Ureter (tissue), 1 donor: ENCODE measurements around the gene GFRAL. TPM values are rescaled to one million over a fixed set of nuclear protein-coding genes. Genes with fewer than 3 reads are reported as not detected.
"Not testable (repeated sequence)": the region's sequence is repeated elsewhere in the genome, so short reads cannot be mapped to it uniquely, and the experiment has no call there.

Experiments used
- DNase-seq: peaks from one replicate; pipeline ENCODE4 v3.0.0-alpha.2; 2020; ENCODE audit warnings: low spot score
- total RNA-seq: library from RNA; stranded (reverse); gene quantifications from one replicate; pipeline ENCODE4 v1.2.4, GENCODE V29; 2023
- donor health status: DM: yes; HTN: yes; CAD: no.

GFRAL gene
- not detected for total RNA-seq

- no peak for DNase-seq
These were observed at the start of gene GFRAL for GRCh38 chr6:55327169-55327568. Gene GFRAL (plus strand): TSS chr6:55327469. CDS start chr6:55327555, 86 bp downstream.

- DNase-seq = no peak
These were observed 49.6 kb upstream of the GFRAL start for GRCh38 chr6:55277646-55278045.

- no peak for DNase-seq
These were observed 46.1 kb upstream of the GFRAL start for GRCh38 chr6:55281215-55281614.

DNA sequence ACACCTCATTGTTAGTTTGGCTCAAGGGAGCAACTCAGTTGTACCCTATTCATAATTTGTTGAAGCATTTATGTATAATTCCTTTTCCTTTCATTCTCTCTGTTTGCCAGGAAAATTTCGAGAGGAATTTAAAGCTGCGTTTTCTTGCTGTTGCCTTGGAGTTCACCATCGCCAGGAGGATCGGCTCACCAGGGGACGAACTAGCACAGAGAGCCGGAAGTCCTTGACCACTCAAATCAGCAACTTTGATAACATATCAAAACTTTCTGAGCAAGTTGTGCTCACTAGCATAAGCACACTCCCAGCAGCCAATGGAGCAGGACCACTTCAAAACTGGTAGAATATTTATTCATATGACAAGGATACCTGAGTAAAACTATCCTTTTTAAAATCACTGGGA is 45.2 kb upstream of the GFRAL start:
- DNase-seq = no peak

- DNase-seq = no peak
These were observed 40.4 kb upstream of the GFRAL start for GRCh38 chr6:55286824-55287223.

DNA sequence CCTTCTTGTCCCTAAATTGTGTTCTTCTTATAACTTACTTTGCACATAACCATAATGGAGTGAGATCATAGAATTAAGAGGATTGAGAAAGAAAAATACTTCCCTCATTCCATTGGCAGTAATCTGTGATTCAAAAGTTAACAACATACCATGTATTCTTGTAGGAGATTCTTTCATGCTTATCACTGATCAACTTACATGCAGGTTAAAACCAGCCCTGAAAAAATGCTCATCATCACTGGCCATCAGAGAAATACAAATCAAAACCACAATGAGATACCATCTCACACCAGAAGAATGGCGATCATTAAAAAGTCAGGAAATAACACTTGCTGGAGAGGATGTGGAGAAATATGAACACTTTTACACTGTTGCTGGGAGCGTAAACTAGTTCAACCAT is 36.5 kb upstream of the GFRAL start:
- DNase-seq = no peak

GRCh38 chr6:55293116-55293515 is 34.2 kb upstream of the GFRAL start:
- DNase-seq = no peak

- DNase-seq = not testable (repeated sequence)
These were observed 30.1 kb upstream of the GFRAL start for GRCh38 chr6:55297214-55297613.

- no peak for DNase-seq
These were observed 27.8 kb upstream of the GFRAL start for GRCh38 chr6:55299286-55299985.

GRCh38 chr6:55304747-55305146 is 22.5 kb upstream of the GFRAL start:
- no peak for DNase-seq

DNA sequence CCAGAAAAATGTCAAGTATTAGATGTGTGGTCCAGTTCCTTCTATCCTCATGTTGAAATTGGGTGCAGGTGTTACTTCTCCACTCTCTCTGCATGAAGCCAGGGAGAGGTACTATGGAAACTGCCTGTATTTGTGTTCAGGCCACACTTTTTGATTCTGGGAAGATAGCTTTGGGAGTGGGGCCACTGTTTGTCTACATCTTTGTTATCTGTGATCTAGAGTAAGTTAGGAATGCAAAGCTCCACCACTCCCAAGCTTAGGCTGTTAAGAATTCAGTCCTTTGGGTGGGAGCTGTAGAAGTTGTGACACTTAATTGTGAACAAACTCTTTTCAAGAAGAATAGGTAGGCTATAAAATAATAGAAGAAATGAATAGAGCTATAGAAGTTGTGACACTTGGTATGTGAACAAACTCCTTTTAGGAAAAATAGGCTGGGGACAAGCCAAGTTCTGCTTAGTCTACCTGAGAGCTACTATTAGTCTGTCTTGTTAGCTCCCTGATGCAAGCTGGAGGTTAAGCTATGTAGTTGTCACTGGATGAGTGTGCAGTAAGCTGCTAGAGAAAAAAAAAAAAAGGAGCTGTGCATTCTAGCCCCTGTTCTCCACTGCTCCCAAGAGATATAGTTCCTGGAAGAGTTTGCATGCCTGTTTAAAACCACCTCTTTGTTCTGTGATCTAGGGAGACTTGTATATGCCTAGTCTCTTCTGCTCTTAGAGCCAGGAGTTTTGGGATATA is 7.1 kb upstream of the GFRAL start:
- no peak for DNase-seq

- DNase-seq = no peak
These were observed 6.6 kb upstream of the GFRAL start for GRCh38 chr6:55320696-55321086.

- no peak for DNase-seq
These were observed 49.9 kb downstream of the GFRAL start for GRCh38 chr6:55377150-55377549.

GRCh38 chr6:55379471-55379870 is 52.2 kb downstream of the GFRAL start:
- DNase-seq = no peak

DNA sequence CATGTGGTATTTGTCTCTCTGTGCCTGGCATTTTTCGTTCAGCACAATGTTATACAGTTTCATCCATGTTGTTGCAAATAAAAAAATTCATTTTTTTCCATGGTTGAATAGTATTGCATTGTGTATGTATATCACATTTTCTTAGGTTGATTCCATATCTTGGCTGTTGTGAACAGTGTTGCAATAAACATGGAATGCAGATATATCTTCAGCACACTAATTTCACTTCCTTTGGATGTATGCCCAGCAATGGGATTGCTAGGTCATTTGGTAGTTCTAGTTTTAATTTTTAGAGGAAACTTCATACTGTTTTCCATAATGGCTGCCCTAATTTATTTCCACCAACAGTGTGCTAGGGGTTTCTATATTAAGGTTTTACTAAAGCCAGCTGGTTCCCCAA is 52.6 kb downstream of the GFRAL start:
- DNase-seq = no peak

GRCh38 chr6:55388211-55388610 is 60.9 kb downstream of the GFRAL start:
- DNase-seq = no peak

- no peak for DNase-seq
These were observed 68.6 kb downstream of the GFRAL start for GRCh38 chr6:55395871-55396270.

GRCh38 chr6:55397986-55398385 is 70.7 kb downstream of the GFRAL start:
- DNase-seq = no peak

- DNase-seq = no peak
These were observed 72.1 kb downstream of the GFRAL start for GRCh38 chr6:55399351-55399750.

- no peak for DNase-seq
These were observed 78.4 kb downstream of the GFRAL start for GRCh38 chr6:55405474-55406235.

GRCh38 chr6:55410674-55411073 is 83.4 kb downstream of the GFRAL start:
- no peak for DNase-seq

GRCh38 chr6:55423933-55424332 is 96.7 kb downstream of the GFRAL start:
- DNase-seq = no peak
